ENCODE measurements around the gene LCE3C.
"Not testable (repeated sequence)": the region's sequence is repeated elsewhere in the genome, so short reads cannot be mapped to it uniquely, and the experiment has no call there.

Gene LCE3C, protein sequence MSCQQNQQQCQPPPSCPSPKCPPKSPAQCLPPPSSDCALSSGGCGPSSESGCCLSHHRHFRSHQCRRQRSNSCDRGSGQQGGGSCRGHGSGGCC

DNA sequence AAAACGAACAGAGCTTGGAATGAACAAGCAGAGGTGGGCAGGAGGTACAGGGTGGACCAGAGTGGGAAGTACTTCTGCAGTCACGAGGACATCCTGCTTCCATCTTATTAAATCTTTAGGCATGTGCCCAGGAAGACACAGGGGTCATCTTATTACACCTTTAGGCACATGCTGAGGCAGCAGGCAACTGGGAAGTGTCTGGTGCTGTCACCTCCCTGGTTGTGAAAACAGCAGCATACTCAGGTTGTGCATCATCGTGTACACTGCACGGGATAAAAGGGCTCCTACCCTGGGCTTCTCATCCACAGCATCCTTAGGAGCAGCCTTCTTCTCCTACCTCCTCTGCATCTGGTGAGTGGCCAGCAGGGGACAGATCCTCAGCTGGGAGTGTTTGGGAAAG is at the start of gene LCE3C:
TSS of gene LCE3C (plus strand) at position 301 of the 400 bp plus-strand sequence. CDS start 498 bp downstream, outside the sequence.
- no peak for DNase-seq

DNA sequence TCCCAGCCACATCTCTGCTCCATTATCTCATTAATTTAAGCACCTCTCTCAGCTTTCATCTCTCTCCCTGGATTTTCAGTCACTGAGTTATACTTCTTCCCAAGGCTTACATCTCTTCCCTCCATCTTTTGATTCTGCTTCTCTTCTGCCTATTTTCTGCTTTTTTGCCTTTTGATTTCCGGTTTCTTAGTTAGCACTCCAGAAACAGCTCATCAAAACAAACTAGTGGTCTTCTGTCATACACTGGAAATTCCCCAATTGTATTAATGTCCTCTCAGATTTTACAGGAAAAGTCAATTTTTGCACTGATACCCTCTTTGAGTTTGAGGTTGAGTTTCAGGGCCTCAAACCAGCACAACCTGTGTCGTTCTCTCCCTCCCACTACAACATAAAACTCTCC is 34.9 kb upstream of the LCE3C start:
- no peak for DNase-seq

DNA sequence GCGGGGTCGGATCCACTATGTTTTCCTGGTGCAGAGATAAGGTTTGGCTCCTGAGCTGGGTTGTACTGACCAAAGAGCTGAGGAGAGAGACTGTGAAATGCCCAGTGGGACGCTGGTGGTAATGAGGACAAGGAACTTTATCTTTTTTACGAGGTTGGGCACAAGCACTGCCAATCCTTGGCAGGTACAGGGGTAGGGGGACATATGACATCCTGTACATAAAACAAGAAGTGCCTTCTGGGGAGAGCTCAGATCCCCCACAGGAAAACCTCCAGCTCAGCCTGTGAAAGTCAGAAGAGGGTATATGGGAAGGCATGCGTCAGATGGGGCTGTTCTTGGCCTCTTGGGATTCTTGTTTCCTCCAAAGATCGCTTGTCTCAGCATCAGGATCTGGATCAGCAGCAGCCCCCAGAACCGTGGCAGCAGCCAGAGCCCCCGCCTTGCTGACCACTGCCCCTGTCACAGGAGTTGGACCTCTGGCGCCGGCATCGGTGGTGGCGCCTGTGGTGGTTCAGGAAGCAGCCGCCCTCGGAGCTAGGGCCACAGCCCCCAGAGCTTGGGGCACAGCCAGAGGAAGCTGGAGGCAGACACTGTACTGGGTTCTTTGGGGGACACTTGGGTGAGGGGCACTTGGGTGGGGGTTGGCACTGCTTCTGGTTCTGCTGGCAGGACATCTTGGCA is 34.4 kb upstream of the LCE3C start:
- no peak for DNase-seq

DNA sequence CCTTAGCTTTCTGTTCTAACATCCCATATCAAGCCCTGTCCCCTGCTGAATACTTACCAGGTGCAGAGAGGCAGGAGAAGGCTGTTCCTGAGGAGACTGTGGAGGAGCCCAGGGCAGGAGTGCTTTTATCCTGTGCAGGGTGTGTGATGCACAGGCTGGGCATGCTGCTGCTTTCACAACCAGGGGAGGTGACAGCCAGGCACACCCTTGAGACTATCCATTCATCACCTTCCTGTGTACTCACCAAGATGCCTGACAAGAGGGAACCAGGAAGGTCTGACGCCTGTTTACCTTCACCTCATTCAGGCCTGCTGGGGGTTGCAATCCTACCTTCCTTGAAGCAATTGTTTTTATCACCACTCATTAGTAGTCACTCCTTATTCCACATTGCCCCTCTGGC is 33.4 kb upstream of the LCE3C start, which contains the start of gene LCE3E:
TSS of gene LCE3E (minus strand) at position 100 of the 400 bp plus-strand sequence. CDS start 572 bp downstream, outside the sequence.
- no peak for DNase-seq

DNA sequence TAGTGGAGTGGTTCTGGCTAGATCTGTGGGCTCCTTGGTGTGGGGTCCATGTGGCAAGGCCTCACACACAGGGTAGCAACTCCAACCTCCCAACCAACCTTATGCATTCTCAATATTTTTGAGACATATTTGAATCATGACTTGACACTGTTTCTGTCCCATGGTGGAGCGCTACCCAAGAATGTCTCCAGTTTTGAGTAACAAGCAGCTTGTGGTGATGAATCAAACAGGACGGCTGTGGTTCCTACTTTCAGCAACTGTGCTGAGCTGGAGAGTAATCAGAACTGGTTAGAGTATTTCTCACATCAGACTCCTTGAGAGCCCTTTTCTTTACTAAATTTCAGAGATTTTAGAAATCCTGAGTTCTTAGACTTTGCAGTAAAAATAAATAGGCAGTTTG is 22.9 kb upstream of the LCE3C start:
- DNase-seq: no peak

DNA sequence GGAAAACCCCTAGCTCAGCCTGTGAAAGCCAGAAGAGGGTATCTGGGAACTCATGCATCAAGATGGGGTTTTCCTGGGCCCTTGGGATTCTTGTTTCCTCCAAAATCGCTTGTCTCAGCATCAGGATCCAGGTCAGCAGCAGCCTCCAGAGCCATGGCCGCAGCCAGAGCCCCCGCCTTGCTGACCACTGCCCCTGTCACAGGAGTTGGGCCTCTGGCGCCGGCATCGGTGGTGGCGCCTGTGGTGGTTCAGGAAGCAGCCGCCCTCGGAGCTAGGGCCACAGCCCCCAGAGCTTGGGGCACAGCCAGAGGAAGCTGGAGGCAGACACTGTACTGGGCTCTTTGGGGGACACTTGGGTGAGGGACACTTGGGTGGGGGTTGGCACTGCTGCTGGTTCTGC is 20.5 kb upstream of the LCE3C start:
- DNase-seq: not testable (repeated sequence)

DNA sequence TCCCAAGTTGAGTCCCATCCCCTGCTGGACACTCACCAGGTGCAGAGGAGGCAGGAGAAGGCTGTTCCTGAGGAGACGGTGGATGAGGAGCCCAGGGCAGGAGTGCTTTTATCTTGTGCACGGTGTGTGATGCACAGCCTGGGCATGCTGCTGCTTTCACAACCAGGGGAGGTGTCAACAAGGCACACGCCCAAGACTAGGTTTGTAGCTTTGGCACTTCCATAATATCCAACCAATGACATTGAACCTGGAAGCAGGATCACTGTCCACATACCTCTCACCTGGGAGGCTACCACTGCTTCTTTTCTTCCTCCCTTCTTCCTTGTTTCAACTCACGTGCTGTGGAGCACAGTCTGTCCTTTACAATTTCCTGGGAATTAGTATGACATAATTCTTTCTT is 19.6 kb upstream of the LCE3C start, which contains the start of gene LCE3D:
TSS of gene LCE3D (minus strand) at position 84 of the 400 bp plus-strand sequence. CDS start 580 bp downstream, outside the sequence.
- DNase-seq: no peak

DNA sequence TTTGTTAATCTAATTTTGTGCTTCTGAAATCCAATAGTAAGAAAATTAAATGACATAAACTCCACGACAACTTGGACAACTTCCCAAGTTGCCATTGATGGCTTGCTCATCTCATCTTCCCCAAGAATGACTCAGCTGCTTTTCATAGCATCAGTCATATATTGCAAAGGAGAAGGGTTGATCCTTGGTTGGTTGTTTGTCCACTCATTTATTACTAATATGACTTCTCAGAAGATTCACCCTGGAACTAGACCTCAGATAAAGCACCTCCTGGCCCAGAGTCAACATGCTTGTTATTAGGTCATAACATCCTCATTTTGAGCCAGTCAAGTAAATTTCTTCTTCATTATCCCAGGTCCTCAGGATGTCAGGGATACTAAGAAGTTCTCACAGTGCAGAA is 17.4 kb upstream of the LCE3C start:
- DNase-seq: no peak

DNA sequence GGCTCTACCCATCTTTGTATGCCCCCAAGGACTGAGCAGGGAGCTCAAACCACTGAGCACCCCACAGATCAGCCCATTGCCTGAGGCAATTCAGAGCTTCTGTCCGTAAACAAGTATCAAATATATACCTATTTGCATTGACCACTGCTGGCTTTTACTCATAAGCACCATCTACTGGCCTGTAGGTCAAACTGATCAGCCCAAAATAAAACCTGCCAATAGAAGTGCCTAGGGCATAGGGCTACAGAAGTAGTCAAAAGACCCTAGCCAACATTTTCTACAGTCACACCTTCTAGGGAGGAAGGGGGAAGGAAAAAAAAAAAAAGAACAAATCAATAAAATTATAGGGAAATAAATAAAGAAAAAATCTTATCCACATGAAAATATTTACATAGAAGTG is 14.4 kb upstream of the LCE3C start:
- DNase-seq: no peak

DNA sequence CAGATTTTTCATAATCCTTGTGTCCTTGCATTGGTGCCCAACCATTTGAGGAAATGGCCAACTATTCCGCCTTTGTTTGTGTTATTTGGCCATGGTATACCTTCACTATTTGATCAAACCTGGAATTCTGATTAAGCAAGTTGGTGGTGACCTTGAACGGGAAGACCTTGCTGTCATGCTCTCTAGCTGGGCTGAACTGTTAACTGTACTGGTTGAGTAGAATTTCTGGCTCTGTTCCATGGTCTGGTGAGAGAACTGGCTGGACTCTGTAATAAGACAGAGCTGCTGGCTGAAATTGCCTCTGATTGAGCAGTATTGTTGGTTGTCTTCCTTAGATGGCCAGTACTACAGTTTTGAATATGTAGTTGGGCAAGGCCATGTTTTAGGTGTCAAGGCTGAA is 3.0 kb upstream of the LCE3C start:
- no peak for DNase-seq

DNA sequence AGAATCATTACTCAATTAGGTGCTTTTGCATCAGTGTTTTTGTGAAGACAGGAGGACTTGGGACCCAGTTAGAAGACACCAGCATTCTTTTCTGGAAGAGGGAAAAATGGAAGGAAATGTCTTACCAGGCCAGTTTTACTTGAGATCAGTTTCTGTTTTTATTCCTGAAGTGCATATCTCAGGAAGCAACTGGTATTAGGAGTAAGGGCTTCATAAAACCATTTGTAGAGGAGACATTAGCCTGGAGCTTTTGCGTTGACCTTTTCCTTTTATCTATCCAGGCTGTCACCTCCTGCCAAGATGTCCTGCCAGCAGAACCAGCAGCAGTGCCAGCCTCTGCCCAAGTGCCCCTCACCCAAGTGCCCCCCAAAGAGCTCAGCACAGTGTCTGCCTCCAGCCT is 13.5 kb downstream of the LCE3C start, which contains the start of gene LCE3B:
TSS of gene LCE3B (plus strand) at position 301 of the 400 bp plus-strand sequence. CDS start at position 301, 0 bp downstream.
- no peak for DNase-seq

DNA sequence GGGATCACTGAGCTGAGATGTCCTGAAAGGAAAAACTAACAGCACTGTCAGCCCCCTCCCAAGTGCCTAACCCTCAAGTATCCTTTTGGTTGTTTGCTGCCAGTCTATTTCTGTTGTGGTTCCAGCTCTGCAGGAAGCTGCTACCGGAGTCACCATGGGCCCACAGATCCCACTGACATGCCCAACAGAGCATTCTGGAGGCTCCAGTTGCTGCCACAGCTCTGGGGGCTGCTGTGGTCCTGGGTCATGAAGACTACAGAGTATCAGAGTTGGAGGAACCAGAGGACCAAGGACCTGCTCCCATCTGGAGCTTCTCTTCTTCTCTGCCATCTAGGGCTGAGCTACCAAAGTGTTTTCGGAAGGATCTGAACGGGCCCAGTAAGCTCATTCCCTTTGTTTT is 22.0 kb downstream of the LCE3C start:
- no peak for DNase-seq

DNA sequence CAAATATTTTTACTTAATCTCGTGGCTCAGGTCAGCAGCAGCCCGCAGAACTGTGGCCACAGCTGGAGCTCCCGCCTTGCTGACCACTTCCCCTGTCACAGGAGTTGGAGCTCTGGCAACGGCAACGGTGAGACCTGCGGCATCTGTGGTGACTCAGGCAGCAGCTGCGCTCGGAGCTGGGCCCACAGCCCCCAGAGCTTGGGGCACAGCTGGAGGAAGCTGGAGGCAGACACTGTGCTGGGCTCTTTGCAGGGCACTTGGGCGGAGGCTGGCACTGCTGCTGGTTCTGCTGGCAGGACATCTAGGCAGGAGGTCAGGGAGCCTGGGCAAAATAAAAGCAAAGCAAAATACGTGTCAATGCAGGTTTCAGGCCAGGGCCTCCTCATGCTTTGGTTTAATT is 22.8 kb downstream of the LCE3C start, which contains the start of gene LCE3A:
TSS of gene LCE3A (minus strand) at position 301 of the 400 bp plus-strand sequence. CDS start at position 301, 0 bp downstream.
- DNase-seq: no peak

DNA sequence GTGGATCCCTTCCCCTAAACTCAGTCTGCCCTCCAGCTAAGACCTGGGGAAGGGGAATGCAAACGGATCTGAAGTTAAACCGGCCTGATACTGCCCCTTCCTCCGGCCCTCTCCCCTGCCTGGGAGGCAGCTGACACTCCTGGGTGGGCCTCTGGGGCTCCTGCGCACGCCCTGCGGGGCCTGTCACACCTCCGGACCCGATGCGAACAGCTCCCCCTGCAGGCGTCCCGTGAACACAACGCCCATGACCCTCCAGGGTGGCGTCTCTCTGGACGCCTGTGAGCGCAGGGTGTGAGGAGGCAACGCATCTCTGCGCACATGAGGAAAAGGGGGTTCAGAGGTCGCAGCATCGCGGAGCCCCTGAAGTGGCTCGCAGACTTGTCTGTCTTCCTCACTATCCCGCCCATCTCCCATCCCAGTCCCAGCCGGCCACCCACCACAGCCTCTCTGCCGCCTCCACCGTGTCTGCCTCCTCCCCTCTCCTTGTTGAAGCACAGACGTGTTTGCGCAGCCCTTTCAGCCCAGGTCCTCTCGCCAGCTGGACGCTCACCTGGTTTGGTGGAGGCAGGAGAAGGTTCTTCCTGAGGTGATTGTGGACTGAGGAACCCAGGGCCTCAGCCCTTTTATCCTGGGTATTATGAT is 23.3 kb downstream of the LCE3C start:
- no peak for DNase-seq

DNA sequence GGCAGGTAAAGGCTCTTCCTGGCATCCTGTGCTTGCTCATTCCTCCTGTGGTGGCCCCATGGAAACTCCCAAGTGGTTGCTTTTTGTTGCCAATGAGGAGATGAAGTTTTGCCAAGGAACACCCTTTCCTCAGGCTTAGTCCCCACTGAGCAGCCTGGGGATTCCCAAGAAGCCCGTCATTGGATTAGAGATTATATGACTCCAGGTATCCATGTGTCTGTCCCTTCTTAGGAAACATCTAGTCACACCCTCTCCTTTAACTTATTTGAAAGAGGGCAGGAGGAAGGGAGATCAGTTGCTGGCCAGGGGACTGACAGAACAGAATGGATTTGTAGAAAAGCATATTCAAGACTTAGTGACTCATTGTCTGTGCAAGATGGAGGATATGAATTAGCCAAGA is 26.7 kb downstream of the LCE3C start:
- no peak for DNase-seq

DNA sequence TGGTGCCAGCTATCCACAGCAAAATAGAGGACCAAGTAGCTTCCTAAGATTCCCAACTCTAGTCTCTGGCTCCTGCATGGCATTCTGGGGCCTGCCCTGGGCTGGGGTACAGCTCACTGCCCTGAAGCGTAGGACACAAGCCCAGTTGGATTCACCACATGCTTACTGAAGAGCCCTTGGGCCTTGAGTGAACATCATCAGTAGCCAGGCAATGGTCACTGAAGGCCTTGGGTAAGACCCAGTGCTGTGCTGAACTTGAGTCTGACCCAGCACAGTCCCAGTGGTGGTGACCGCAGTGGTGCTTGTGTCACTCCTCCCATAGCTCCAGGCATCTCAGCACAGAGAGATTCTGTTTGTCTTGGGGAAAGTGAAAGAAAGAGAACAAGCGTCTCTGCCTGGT is 30.6 kb downstream of the LCE3C start:
- DNase-seq: no peak

DNA sequence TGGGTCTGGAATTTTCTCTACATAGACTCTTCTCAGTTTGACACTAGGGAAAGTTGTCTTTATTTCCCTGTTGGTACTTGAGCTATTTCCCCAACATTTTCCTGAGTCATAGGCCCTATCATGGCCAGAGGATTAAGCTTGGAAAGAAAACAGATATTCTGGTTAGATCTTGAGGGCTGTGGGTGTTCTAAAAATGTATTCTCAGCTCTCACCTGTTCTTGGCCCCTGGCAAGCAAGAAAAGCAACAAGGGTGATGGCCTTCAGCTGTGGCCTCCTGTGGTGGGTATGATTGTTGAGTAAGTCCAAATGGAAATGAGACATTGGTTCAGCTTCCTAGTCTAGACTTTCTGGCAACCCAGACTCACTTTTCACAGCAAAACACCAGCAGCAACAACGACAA is 40.3 kb downstream of the LCE3C start:
- DNase-seq: no peak

DNA sequence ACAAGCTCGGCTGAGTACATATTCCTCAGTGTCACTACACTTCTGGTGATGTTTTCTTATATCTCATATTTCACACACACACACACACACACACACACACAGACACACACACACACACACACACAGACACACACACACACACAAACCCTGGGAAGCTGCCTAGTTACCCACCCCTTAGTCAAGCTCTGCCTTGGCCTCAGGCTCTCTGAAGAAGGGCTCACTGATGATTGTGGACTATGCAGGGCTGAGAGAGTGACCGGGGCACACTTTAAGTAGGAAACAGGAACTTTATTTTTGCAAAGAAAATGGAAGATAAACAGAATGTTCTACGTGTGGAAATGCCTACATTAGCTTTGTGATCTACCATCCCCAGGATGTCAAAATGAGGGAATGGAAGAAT is 43.9 kb downstream of the LCE3C start:
- no peak for DNase-seq

DNA sequence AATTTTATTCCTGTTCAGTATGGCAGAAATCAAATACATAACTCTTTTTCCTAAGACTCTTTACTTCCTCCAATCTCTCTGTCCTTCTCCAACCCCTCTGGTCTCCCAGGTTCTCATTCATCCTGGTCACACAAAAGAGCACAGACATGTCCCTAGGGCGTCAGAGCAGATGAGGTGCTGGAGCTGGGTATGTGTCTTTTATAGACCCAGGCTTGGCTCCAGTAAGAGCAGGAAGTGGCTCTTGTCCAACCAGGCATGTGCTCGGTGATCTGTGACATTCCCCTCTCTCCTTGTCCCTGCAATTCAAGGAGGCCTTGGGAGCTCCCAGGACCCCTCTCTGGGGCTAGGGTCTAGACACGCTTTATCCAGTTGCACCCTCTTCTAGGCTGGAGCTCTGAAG is 45.1 kb downstream of the LCE3C start:
- no peak for DNase-seq

DNA sequence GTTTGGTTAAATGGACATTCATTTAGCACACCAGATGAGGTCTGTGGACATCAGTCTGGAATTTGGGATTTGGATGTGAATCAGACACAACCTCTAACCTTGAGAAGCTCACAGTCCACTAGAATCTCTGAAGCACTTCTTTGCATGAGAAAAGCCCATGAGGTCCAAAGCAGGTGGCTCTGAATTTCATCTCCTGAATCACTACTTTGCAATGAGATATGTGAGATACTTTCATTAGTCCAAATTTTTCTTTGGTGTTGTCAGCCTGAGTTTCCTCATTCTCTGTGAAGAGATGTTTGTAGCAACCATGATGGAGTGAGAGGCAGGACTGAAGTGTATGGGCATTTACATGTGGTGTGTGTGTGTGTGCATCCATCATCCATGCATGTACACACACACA is 46.6 kb downstream of the LCE3C start:
- DNase-seq: no peak
